BJ (cell line): ENCODE measurements around the gene CAMK1G. TPM values are rescaled to one million over a fixed set of nuclear protein-coding genes. Genes with fewer than 3 reads are reported as not detected.

ENCODE experiments used
- CTCF ChIA-PET: fragments of 350-600 bp; formaldehyde crosslinking; extraction: SDS; loops from one replicate; lab custom pipeline; 2021; ENCODE audit warnings: antibody characterized with exemption, inconsistent platforms; lab: Yijun Ruan, JAX
- POLR2A ChIA-PET: fragments of 300-600 bp; sonication (Branson Sonifier 250); formaldehyde crosslinking; extraction: SDS; loops from one replicate; lab custom pipeline; 2021; ENCODE audit warnings: antibody characterized with exemption; lab: Charles Lee
- DNase-seq: peaks from one replicate; pipeline ENCODE4 v3.0.0-alpha.2; 2011; ENCODE audit warnings: low read depth
- H3K27me3 ChIP-seq: 2 replicates; pipeline ENCODE4 v1.6.0; 2011; ENCODE audit warnings: low read length; ENCODE audit not compliant: control insufficient read depth, insufficient read depth
- H3K36me3 ChIP-seq: 2 replicates; pipeline ENCODE4 v1.5.1; 2011; ENCODE audit warnings: low read length; ENCODE audit not compliant: control insufficient read depth, insufficient read depth
- H3K4me3 ChIP-seq: 2 replicates; pipeline ENCODE4 v1.5.1; 2011; ENCODE audit warnings: low read depth, mild to moderate bottlenecking, control low read depth, low read length
- polyA plus RNA-seq: library from polyadenylated mRNA; depleted of rRNA; stranded (reverse); fragments of >200 nt; gene quantifications from 2 replicates; pipeline ENCODE4 v1.2.3, GENCODE V29; 2011
- TF ChIP-seq, protein P1 (sequence below): IDR thresholded peaks from 2 replicates; pipeline ENCODE4 v1.5.1; 2011; ENCODE audit warnings: low read depth, mild to moderate bottlenecking, control low read depth, inconsistent platforms, low read length, moderate library complexity; ENCODE audit not compliant: insufficient read depth

The CAMK1G gene
- polyA plus RNA-seq, 1 experiment: 1.5 TPM

DNA sequence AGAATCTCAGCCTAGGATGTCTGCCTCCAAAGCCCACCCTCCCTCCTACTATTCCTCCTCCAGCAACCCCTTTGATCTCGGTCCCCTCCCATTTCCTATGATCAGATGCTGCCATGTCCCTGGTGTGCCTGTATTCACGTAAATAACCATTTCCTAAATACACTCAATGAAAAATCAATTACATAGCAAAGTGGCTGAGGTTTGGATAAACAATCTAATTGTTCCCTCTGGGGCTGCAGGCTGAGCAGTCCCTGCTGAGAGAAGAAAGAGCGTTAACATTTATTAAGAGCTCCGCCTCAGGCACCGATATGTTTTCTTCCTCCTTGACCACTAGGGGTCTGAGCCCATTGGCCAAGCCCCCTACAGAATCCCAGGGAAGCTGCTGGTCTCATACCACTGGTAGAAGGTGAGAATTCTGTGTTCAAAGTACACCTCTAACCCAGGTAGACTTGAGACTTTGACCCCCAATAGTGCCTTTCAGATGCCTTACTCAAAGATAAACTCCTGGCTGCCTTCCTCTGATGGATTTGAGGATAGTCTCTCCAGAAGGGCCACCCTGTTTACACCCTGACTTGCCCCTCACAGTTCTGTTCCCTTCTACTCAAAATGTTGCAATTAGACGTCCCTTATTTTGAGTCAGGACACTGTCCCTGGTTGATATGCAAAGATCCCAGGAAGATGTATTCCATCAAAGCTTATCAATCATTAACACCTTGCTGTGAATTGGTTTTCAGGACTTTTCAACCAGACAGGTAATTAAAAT lies 33.9 kb upstream of the CAMK1G start:
- H3K36me3 ChIP-seq: no peaks in the 10 kb centered on the region
- TF ChIP-seq, protein P1, sequence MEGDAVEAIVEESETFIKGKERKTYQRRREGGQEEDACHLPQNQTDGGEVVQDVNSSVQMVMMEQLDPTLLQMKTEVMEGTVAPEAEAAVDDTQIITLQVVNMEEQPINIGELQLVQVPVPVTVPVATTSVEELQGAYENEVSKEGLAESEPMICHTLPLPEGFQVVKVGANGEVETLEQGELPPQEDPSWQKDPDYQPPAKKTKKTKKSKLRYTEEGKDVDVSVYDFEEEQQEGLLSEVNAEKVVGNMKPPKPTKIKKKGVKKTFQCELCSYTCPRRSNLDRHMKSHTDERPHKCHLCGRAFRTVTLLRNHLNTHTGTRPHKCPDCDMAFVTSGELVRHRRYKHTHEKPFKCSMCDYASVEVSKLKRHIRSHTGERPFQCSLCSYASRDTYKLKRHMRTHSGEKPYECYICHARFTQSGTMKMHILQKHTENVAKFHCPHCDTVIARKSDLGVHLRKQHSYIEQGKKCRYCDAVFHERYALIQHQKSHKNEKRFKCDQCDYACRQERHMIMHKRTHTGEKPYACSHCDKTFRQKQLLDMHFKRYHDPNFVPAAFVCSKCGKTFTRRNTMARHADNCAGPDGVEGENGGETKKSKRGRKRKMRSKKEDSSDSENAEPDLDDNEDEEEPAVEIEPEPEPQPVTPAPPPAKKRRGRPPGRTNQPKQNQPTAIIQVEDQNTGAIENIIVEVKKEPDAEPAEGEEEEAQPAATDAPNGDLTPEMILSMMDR: no peak; the same call in 1 of the 2 replicates
- ChIA-PET CTCF (interaction anchor here (1.4 kb wide), 1 partner anchor 17 kb away, joined by 4 read pairs; no protein-coding TSS in a partner anchor), POLR2A (no interaction called here)
- H3K4me3 ChIP-seq: no peak overlapping the region
- H3K27me3 ChIP-seq: peaks cover 1% of the 10 kb centered on the region; the same call in 1 of the 2 replicates
- no peak for DNase-seq

DNA sequence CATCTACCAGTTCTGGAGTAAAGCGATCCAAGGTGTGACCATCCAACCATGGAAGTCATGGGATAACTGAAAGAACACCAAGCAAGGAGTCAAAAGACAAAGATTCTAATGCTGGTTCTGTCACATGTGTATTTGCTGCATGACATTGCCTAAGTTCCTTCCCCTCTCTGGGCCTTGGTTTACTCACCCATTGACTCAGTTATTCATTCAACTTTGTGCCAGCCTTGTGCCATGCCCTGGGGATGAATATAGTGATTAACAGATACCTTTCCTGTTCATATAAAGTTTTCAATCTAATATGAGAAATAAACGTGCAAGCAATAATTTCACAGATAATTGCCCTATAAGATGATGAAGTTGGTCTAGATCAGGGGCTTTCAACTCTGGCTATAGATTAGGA lies 33.0 kb upstream of the CAMK1G start:
- ChIA-PET POLR2A (no interaction called here), CTCF (interaction anchor here (1.4 kb wide), 1 partner anchor 16 kb away, joined by 4 read pairs; no protein-coding TSS in a partner anchor)
- Histone ChIP-seq H3K36me3 (no peaks in the 10 kb centered on the region), H3K4me3 (no peak overlapping the region), H3K27me3 (peaks cover 1% of the 10 kb centered on the region; the same call in 1 of the 2 replicates)
- TF ChIP-seq, protein P1: no peak
- DNase-seq: no peak

DNA sequence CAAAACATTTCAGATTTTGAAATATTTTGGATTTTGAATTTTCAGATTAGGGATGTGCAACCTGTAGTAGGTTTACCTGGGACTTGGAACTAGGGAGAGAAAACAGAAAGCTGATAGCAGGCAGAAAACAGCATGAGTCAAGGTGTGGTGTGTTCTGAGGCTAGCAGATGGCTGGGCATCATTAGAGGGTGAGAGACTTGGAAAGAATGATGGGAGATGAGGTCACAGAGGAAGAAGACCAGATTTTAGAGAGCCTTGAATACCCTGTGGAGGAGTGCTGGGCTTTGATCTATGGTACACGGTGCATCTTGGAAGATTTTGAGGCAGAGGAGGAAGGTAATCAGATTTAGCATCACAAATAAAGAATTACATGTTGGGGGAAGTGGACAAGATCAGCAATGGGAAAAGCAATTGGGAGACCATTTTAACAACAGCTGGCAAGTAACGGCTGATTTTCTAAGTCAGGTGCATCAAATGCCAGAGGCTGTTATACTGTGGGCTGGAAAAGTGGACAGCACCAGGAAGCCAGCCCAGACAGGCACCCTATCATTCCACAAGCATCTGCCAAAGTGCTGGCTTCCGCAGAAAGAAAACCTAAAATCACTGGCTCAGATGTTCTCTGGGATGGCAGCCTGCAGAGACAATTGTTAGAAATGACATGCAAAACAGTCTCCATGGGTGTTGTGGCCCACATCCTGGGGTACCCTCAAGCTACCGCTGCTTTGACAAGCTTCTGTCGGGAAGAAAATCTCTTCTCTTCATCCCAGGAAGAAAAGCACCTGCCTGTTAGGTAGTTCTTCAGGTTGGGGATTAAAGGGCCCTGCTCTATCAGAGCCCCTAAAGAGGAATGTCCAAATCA lies 30.9 kb upstream of the CAMK1G start:
- H3K4me3 ChIP-seq: no peak overlapping the region
- CTCF ChIA-PET: no interaction called here
- 0 out of 2 replicates have a peak, but pooled peaks cover 1% of the 10 kb centered on the region for H3K27me3 ChIP-seq
- TF ChIP-seq, protein P1: no peak
- no peaks in the 10 kb centered on the region for H3K36me3 ChIP-seq
- POLR2A ChIA-PET: no interaction called here
- DNase-seq: no peak

DNA sequence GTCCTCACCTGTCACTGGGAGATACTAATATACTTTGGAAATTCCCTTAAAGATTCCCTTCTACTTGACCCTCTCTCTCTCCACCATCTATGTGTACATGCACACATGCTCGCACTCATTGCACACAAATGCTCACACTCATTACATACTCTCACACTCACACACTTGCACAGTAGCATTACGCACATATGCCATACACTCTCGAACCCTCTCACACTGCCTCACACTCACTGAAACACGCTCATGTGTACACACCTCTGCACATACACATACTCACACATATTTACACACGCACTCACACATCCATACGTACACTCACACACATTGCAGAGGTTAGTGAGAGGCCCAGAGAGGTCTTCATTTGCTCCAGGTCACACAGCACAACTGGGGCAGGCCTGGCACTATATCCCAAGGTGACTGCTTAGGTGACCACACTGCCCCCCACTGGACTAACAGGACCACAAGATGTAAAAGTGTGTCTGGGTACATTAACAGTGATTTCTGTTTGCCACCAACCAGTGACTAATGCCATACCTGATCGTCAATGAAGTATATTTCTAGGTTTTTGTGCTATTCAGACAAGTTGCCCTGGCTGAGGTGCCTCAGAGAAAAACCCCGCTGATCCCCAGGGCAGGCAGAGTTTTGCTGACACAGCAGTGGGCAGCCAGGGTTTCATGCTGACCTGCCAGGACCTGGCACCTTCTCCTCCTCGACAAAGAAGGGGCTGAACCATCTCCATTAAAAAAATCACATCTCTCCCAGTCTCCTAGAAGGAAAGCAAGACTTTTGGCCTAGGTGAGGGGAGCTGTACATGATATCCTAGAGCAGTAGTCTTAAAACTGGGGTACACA lies 28.5 kb upstream of the CAMK1G start:
- ChIA-PET CTCF (interaction anchor here (2.8 kb wide), 1 partner anchor 12 kb away, joined by 11 read pairs; no protein-coding TSS in a partner anchor), POLR2A (no interaction called here)
- Histone ChIP-seq H3K4me3 (no peak overlapping the region), H3K36me3 (no peaks in the 10 kb centered on the region), H3K27me3 (no peaks in the 10 kb centered on the region)
- no peak for DNase-seq
- TF ChIP-seq, protein P1: no peak
